IMR-90 (cell line): ENCODE data around the gene DARS1. TPM values are rescaled to one million over a fixed set of nuclear protein-coding genes. Genes with fewer than 3 reads are reported as not detected.

Source experiments
- ATAC-seq: fragments of 200-7000 bp; cut with Tn5 transposase; 2 replicates; pipeline ENCODE4 v1.9.1; 2020; ENCODE audit warnings: low read depth, mild to moderate bottlenecking, moderate library complexity
- BruUV-seq: library from RNA; stranded (reverse); fragments of 400-500 nt; replicated peaks from 2 replicates; lab custom pipeline; 2021; lab: Mats Ljungman, UMichigan
- CTCF ChIA-PET: fragments of 300-600 bp; formaldehyde crosslinking; extraction: SDS; loops from one replicate; lab custom pipeline; 2021; ENCODE audit warnings: antibody characterized with exemption; lab: Yijun Ruan, JAX
- POLR2A ChIA-PET: fragments of 300-600 bp; sonication (Branson Sonifier 250); formaldehyde crosslinking; loops from one replicate; lab custom pipeline; 2022; ENCODE audit warnings: antibody characterized with exemption; ENCODE audit not compliant: unreplicated experiment; lab: Charles Lee
- DNase-seq: peaks from one replicate; pipeline ENCODE4 v3.0.0; 2013
- H2AFZ ChIP-seq: replicated peaks from 2 replicates; pipeline ENCODE3; 2013; ENCODE audit warnings: low read length, mild to moderate bottlenecking; ENCODE audit not compliant: poor library complexity
- H2AK5ac ChIP-seq: 2 replicates; pipeline ENCODE4 v1.6.1; 2013; ENCODE audit warnings: low read depth, low read length, inconsistent platforms
- H2AK9ac ChIP-seq: replicated peaks from 2 replicates; pipeline ENCODE3; 2013; ENCODE audit warnings: mild to moderate bottlenecking, low read depth, low read length, moderate library complexity; ENCODE audit not compliant: poor library complexity
- H2BK120ac ChIP-seq: 2 replicates; pipeline ENCODE4 v1.6.1; 2013; ENCODE audit warnings: low read depth, low read length, inconsistent platforms
- H2BK15ac ChIP-seq: 3 replicates; pipeline ENCODE4 v1.6.1; 2013; ENCODE audit warnings: low read depth, low read length, inconsistent platforms
- H2BK20ac ChIP-seq: 2 replicates; pipeline ENCODE4 v1.6.1; 2013; ENCODE audit warnings: low read depth, mild to moderate bottlenecking, inconsistent platforms, low read length, moderate library complexity
- H2BK5ac ChIP-seq: 2 replicates; pipeline ENCODE4 v1.6.1; 2013; ENCODE audit warnings: mild to moderate bottlenecking, low read depth, low read length, inconsistent platforms; ENCODE audit not compliant: poor library complexity, severe bottlenecking
- H3K14ac ChIP-seq: replicated peaks from 2 replicates; pipeline ENCODE4 v1.6.1; 2013; ENCODE audit warnings: low read depth, low read length, inconsistent platforms
- H3K18ac ChIP-seq: 2 replicates; pipeline ENCODE4 v1.6.1; 2013; ENCODE audit warnings: low read depth, low read length, control low read depth
- H3K23ac ChIP-seq: 2 replicates; pipeline ENCODE4 v1.6.1; 2013; ENCODE audit warnings: low read depth, low read length, inconsistent platforms
- H3K27ac ChIP-seq: 2 replicates; pipeline ENCODE4 v1.5.1; 2013; ENCODE audit warnings: mild to moderate bottlenecking, control low read depth, low read length; ENCODE audit not compliant: insufficient read depth
- H3K27me3 ChIP-seq: 2 replicates; pipeline ENCODE4 v1.6.1; 2013; ENCODE audit warnings: low read length; ENCODE audit not compliant: control insufficient read depth, insufficient read depth
- H3K36me3 ChIP-seq: 2 replicates; pipeline ENCODE4 v1.6.1; 2013; ENCODE audit warnings: low read length, mixed read lengths; ENCODE audit not compliant: control insufficient read depth, insufficient read depth
- H3K4ac ChIP-seq: 2 replicates; pipeline ENCODE4 v1.6.1; 2013; ENCODE audit warnings: low read depth, low read length, inconsistent platforms
- H3K4me1 ChIP-seq: 2 replicates; pipeline ENCODE4 v1.6.1; 2013; ENCODE audit warnings: low read length, mixed read lengths; ENCODE audit not compliant: control insufficient read depth, insufficient read depth
- H3K4me2 ChIP-seq: 2 replicates; pipeline ENCODE4 v1.6.1; 2013; ENCODE audit warnings: low read depth, mild to moderate bottlenecking, control low read depth, low read length, moderate library complexity
- H3K4me3 ChIP-seq: 2 replicates; pipeline ENCODE4 v1.5.1; 2013; ENCODE audit warnings: low read depth, mild to moderate bottlenecking, control low read depth, low read length, moderate library complexity; ENCODE audit not compliant: insufficient read depth
- H3K56ac ChIP-seq: 2 replicates; pipeline ENCODE4 v1.6.1; 2013; ENCODE audit warnings: low read length, inconsistent platforms; ENCODE audit not compliant: insufficient read depth; ENCODE audit errors: extremely low read depth
- H3K79me1 ChIP-seq, 2 experiments: 2 replicates each; pipeline ENCODE4 v1.6.1; 2013; ENCODE audit warnings: low read length in 2 of 2, inconsistent platforms in 1 of 2, low read depth in 1 of 2
- H3K9ac ChIP-seq: 2 replicates; pipeline ENCODE4 v1.6.1; 2013; ENCODE audit warnings: low read depth, low read length, control low read depth
- H3K9me1 ChIP-seq: 2 replicates; pipeline ENCODE4 v1.6.1; 2013; ENCODE audit warnings: low read length, inconsistent platforms; ENCODE audit not compliant: insufficient read depth
- H3K9me3 ChIP-seq: 2 replicates; pipeline ENCODE4 v1.6.1; 2013; ENCODE audit warnings: low read length; ENCODE audit not compliant: control insufficient read depth, insufficient read depth
- H4K20me1 ChIP-seq: 2 replicates; pipeline ENCODE4 v1.6.1; 2013; ENCODE audit warnings: low read length, inconsistent platforms; ENCODE audit not compliant: insufficient read depth
- H4K5ac ChIP-seq: 2 replicates; pipeline ENCODE4 v1.6.1; 2013; ENCODE audit warnings: mild to moderate bottlenecking, low read depth, low read length, control low read depth
- H4K8ac ChIP-seq, 2 experiments: 2 replicates each; pipeline ENCODE4 v1.6.1; 2013; ENCODE audit warnings: low read depth in 2 of 2, low read length in 2 of 2, control low read depth in 1 of 2, inconsistent platforms in 1 of 2
- H4K91ac ChIP-seq: 2 replicates; pipeline ENCODE4 v1.6.1; 2013; ENCODE audit warnings: low read depth, low read length, inconsistent platforms; ENCODE audit not compliant: insufficient read depth
- CEBPB ChIP-seq: IDR thresholded peaks from 2 replicates; pipeline ENCODE4 v1.6.1; 2012; ENCODE audit warnings: low read depth, low read length, improper control_type of control experiment
- CHD1 ChIP-seq: IDR thresholded peaks from 2 replicates; pipeline ENCODE4 v1.6.1; 2012; ENCODE audit warnings: low read depth, low read length, improper control_type of control experiment
- FOS ChIP-seq: fragments of 150-350 bp; IDR thresholded peaks from 2 replicates; pipeline ENCODE4 v1.6.1; 2016; ENCODE audit warnings: low read depth, low read length
- MAFK ChIP-seq: IDR thresholded peaks from 2 replicates; pipeline ENCODE4 v1.6.1; 2012; ENCODE audit warnings: low read depth, low read length, improper control_type of control experiment
- MAZ ChIP-seq: IDR thresholded peaks from 2 replicates; pipeline ENCODE4 v1.6.1; 2012; ENCODE audit warnings: low read depth, mild to moderate bottlenecking, low read length, improper control_type of control experiment, moderate library complexity, borderline replicate concordance
- MXI1 ChIP-seq: IDR thresholded peaks from 2 replicates; pipeline ENCODE4 v1.6.1; 2012; ENCODE audit warnings: low read depth, mild to moderate bottlenecking, low read length, moderate library complexity, borderline replicate concordance
- NFE2L2 ChIP-seq: fragments of 150-350 bp; IDR thresholded peaks from 2 replicates; pipeline ENCODE4 v1.6.1; 2016; ENCODE audit warnings: low read depth, mild to moderate bottlenecking, low read length
- POLR2A ChIP-seq: IDR thresholded peaks from 2 replicates; pipeline ENCODE4 v1.6.1; 2012; ENCODE audit warnings: mild to moderate bottlenecking, low read depth, low read length
- RCOR1 ChIP-seq: IDR thresholded peaks from 2 replicates; pipeline ENCODE4 v1.6.1; 2012; ENCODE audit warnings: mild to moderate bottlenecking, low read length, improper control_type of control experiment; ENCODE audit not compliant: insufficient replicate concordance
- RFX5 ChIP-seq: IDR thresholded peaks from 2 replicates; pipeline ENCODE4 v1.8.0; 2012; ENCODE audit warnings: low read depth, mild to moderate bottlenecking, low read length, moderate library complexity
- SMC3 ChIP-seq: fragments of 150-350 bp; IDR thresholded peaks from 2 replicates; pipeline ENCODE4 v1.6.1; 2016; ENCODE audit warnings: low read depth, mild to moderate bottlenecking, antibody characterized with exemption, low read length, moderate library complexity
- WGBS, 2 experiments: methylation state at CpG; one replicate each; pipeline versions ENCODE4 v1.1.5 to v1.1.7; 2013; ENCODE audit warnings: missing lambda C conversion rate in 2 of 2; ENCODE audit not compliant: insufficient read length in 1 of 2; ENCODE audit errors: extremely low coverage in 2 of 2; 5-methylcytosine and 5-hydroxymethylcytosine counted together
- dilution Hi-C: fragments of 300-500 bp; cut with HindIII; formaldehyde crosslinking; loops from one replicate; pipeline ENCODE4 v1.14.3; 2018; ENCODE audit warnings: low sequenced_read_pairs; ENCODE audit not compliant: unreplicated experiment
- in situ Hi-C: fragments of 300-500 bp; cut with MboI; formaldehyde crosslinking; loops from 3 replicates; pipeline ENCODE4 v1.14.3; 2019; ENCODE audit warnings: low sequenced_read_pairs, inconsistent platforms, mixed read lengths
- intact Hi-C: fragments of 100-400 bp; cut with micrococcal nuclease; formaldehyde crosslinking; loops from 2 replicates; pipeline ENCODE4 v1.10.0; 2022
- polyA plus RNA-seq, 3 experiments: library from polyadenylated mRNA; depleted of rRNA; stranded (reverse); fragments of >200 nt; gene quantifications; 2 replicates each; pipeline ENCODE4 v1.2.3, GENCODE V29; 2012; ENCODE audit warnings: low replicate concordance in 1 of 3
- total RNA-seq: library from RNA; depleted of rRNA; stranded (reverse); fragments of >200 nt; gene quantifications from 2 replicates; pipeline ENCODE4 v1.2.3, GENCODE V29; 2012
- TF ChIP-seq, protein P1 (sequence below): conservative IDR thresholded peaks from 2 replicates; pipeline ENCODE4 v1.5.1; 2012; ENCODE audit warnings: mild to moderate bottlenecking, low read depth, low read length, improper control_type of control experiment
- TF ChIP-seq, protein P2 (sequence below): fragments of 150-350 bp; IDR thresholded peaks from 2 replicates; pipeline ENCODE4 v1.6.1; 2017; ENCODE audit warnings: mild to moderate bottlenecking, antibody characterized with exemption, low read length, low read depth
- TF ChIP-seq, protein P3 (sequence below): fragments of 150-350 bp; IDR thresholded peaks from 2 replicates; pipeline ENCODE4 v1.6.1; 2016; ENCODE audit warnings: low read depth, mild to moderate bottlenecking, low read length, moderate library complexity, borderline replicate concordance

DARS1 gene
- total and polyA plus RNA-seq, 2 of the 4 experiments (the other 2 are of a cell fraction), result 56.5 to 66.5 TPM

DNA sequence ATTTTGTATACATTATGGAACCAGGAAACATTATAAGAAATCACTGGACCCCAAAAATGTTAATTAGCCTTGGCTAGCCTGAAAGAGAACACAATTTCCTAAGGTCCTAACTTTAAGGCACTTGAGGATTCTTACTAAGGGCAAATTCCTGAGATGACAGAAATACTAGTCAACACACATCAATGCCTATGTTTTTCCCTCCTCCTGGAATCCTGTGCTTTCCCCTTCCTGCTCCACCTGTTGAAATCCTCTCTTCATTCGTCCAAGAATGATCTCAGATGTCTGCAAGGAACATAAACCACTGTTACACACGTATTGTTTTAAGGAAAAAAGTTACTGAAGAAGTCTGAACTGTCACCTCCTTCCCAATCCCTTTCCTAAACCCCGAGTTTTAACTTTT lies 21.2 kb upstream of the DARS1 start:
- peak overlapping the region; percentile 36; the same call in 1 of the 2 replicates for H3K4me2 ChIP-seq
- no peak overlapping the region for H3K9ac ChIP-seq
- no peak for TF ChIP-seq POLR2A
- no peak for TF ChIP-seq MAZ
- no peak for TF ChIP-seq NFE2L2
- TF ChIP-seq, protein P1, sequence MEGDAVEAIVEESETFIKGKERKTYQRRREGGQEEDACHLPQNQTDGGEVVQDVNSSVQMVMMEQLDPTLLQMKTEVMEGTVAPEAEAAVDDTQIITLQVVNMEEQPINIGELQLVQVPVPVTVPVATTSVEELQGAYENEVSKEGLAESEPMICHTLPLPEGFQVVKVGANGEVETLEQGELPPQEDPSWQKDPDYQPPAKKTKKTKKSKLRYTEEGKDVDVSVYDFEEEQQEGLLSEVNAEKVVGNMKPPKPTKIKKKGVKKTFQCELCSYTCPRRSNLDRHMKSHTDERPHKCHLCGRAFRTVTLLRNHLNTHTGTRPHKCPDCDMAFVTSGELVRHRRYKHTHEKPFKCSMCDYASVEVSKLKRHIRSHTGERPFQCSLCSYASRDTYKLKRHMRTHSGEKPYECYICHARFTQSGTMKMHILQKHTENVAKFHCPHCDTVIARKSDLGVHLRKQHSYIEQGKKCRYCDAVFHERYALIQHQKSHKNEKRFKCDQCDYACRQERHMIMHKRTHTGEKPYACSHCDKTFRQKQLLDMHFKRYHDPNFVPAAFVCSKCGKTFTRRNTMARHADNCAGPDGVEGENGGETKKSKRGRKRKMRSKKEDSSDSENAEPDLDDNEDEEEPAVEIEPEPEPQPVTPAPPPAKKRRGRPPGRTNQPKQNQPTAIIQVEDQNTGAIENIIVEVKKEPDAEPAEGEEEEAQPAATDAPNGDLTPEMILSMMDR, result no peak
- no peak for TF ChIP-seq RCOR1
- TF ChIP-seq CHD1, result no peak
- no peak for TF ChIP-seq SMC3
- TF ChIP-seq, protein P2, sequence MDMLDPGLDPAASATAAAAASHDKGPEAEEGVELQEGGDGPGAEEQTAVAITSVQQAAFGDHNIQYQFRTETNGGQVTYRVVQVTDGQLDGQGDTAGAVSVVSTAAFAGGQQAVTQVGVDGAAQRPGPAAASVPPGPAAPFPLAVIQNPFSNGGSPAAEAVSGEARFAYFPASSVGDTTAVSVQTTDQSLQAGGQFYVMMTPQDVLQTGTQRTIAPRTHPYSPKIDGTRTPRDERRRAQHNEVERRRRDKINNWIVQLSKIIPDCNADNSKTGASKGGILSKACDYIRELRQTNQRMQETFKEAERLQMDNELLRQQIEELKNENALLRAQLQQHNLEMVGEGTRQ, result no peak
- no peak for TF ChIP-seq FOS
- no peak for TF ChIP-seq RFX5
- no peak for TF ChIP-seq CEBPB
- TF ChIP-seq MAFK, result no peak
- no peak for TF ChIP-seq MXI1
- TF ChIP-seq, protein P3, sequence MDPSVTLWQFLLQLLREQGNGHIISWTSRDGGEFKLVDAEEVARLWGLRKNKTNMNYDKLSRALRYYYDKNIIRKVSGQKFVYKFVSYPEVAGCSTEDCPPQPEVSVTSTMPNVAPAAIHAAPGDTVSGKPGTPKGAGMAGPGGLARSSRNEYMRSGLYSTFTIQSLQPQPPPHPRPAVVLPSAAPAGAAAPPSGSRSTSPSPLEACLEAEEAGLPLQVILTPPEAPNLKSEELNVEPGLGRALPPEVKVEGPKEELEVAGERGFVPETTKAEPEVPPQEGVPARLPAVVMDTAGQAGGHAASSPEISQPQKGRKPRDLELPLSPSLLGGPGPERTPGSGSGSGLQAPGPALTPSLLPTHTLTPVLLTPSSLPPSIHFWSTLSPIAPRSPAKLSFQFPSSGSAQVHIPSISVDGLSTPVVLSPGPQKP, result no peak
- H3K23ac ChIP-seq, result no peak overlapping the region
- no peak overlapping the region for H4K8ac ChIP-seq
- H3K4me3 ChIP-seq, result no peak overlapping the region
- dilution Hi-C loops (no loop called here), in situ Hi-C loops (no loop called here), intact Hi-C loops (no loop called here)
- no peak overlapping the region for H2AK9ac ChIP-seq
- no peaks in the 10 kb centered on the region for H4K20me1 ChIP-seq
- no peak overlapping the region for H3K18ac ChIP-seq
- no peaks in the 10 kb centered on the region for H3K9me3 ChIP-seq
- H3K56ac ChIP-seq, result no peak overlapping the region
- DNase-seq (peak; percentile 43), ATAC-seq (peak; percentile 66)
- POLR2A ChIA-PET, result no interaction called here
- H3K4me1 ChIP-seq, result peaks cover 3% of the 10 kb centered on the region
- BruUV-seq, result no TSS peak
- H2BK15ac ChIP-seq, result no peak overlapping the region
- no peaks in the 10 kb centered on the region for H3K36me3 ChIP-seq
- H2BK20ac ChIP-seq, result no peak overlapping the region
- H2AFZ ChIP-seq, result no peak overlapping the region
- H2BK5ac ChIP-seq, result no peak overlapping the region
- H2BK120ac ChIP-seq, result no peak overlapping the region
- no peaks in the 10 kb centered on the region for H3K79me1 ChIP-seq
- no peaks in the 10 kb centered on the region for H3K27me3 ChIP-seq
- H4K91ac ChIP-seq, result no peak overlapping the region
- no peak overlapping the region for H3K14ac ChIP-seq
- no peak overlapping the region for H3K27ac ChIP-seq
- CTCF ChIA-PET, result no interaction called here
- H3K9me1 ChIP-seq, result 0 out of 2 replicates have a peak, but pooled peaks cover 3% of the 10 kb centered on the region
- H3K4ac ChIP-seq, result no peak overlapping the region
- no peak overlapping the region for H4K5ac ChIP-seq
- no CpG with 5 or more reads among the region's 3 CpGs for WGBS, 2 experiments
- H2AK5ac ChIP-seq, result no peak overlapping the region
